IMR-90 (cell line): ENCODE results near the gene SLAMF7. TPM values are rescaled to one million over a fixed set of nuclear protein-coding genes. Genes with fewer than 3 reads are reported as not detected.

Experiments used
- ATAC-seq: fragments of 200-7000 bp; cut with Tn5 transposase; 2 replicates; pipeline ENCODE4 v1.9.1; 2020; ENCODE audit warnings: low read depth, mild to moderate bottlenecking, moderate library complexity
- BruUV-seq: library from RNA; stranded (reverse); fragments of 400-500 nt; replicated peaks from 2 replicates; lab custom pipeline; 2021; lab: Mats Ljungman, UMichigan
- CTCF ChIA-PET: fragments of 300-600 bp; formaldehyde crosslinking; extraction: SDS; loops from one replicate; lab custom pipeline; 2021; ENCODE audit warnings: antibody characterized with exemption; lab: Yijun Ruan, JAX
- POLR2A ChIA-PET: fragments of 300-600 bp; sonication (Branson Sonifier 250); formaldehyde crosslinking; loops from one replicate; lab custom pipeline; 2022; ENCODE audit warnings: antibody characterized with exemption; ENCODE audit not compliant: unreplicated experiment; lab: Charles Lee
- DNase-seq: peaks from one replicate; pipeline ENCODE4 v3.0.0; 2013
- H2AFZ ChIP-seq: replicated peaks from 2 replicates; pipeline ENCODE3; 2013; ENCODE audit warnings: low read length, mild to moderate bottlenecking; ENCODE audit not compliant: poor library complexity
- H2AK5ac ChIP-seq: 2 replicates; pipeline ENCODE4 v1.6.1; 2013; ENCODE audit warnings: low read depth, low read length, inconsistent platforms
- H2AK9ac ChIP-seq: replicated peaks from 2 replicates; pipeline ENCODE3; 2013; ENCODE audit warnings: mild to moderate bottlenecking, low read depth, low read length, moderate library complexity; ENCODE audit not compliant: poor library complexity
- H2BK120ac ChIP-seq: 2 replicates; pipeline ENCODE4 v1.6.1; 2013; ENCODE audit warnings: low read depth, low read length, inconsistent platforms
- H2BK15ac ChIP-seq: 3 replicates; pipeline ENCODE4 v1.6.1; 2013; ENCODE audit warnings: low read depth, low read length, inconsistent platforms
- H2BK20ac ChIP-seq: 2 replicates; pipeline ENCODE4 v1.6.1; 2013; ENCODE audit warnings: low read depth, mild to moderate bottlenecking, inconsistent platforms, low read length, moderate library complexity
- H2BK5ac ChIP-seq: 2 replicates; pipeline ENCODE4 v1.6.1; 2013; ENCODE audit warnings: mild to moderate bottlenecking, low read depth, low read length, inconsistent platforms; ENCODE audit not compliant: poor library complexity, severe bottlenecking
- H3K14ac ChIP-seq: replicated peaks from 2 replicates; pipeline ENCODE4 v1.6.1; 2013; ENCODE audit warnings: low read depth, low read length, inconsistent platforms
- H3K18ac ChIP-seq: 2 replicates; pipeline ENCODE4 v1.6.1; 2013; ENCODE audit warnings: low read depth, low read length, control low read depth
- H3K23ac ChIP-seq: 2 replicates; pipeline ENCODE4 v1.6.1; 2013; ENCODE audit warnings: low read depth, low read length, inconsistent platforms
- H3K27ac ChIP-seq: 2 replicates; pipeline ENCODE4 v1.5.1; 2013; ENCODE audit warnings: mild to moderate bottlenecking, control low read depth, low read length; ENCODE audit not compliant: insufficient read depth
- H3K27me3 ChIP-seq: 2 replicates; pipeline ENCODE4 v1.6.1; 2013; ENCODE audit warnings: low read length; ENCODE audit not compliant: control insufficient read depth, insufficient read depth
- H3K36me3 ChIP-seq: 2 replicates; pipeline ENCODE4 v1.6.1; 2013; ENCODE audit warnings: low read length, mixed read lengths; ENCODE audit not compliant: control insufficient read depth, insufficient read depth
- H3K4ac ChIP-seq: 2 replicates; pipeline ENCODE4 v1.6.1; 2013; ENCODE audit warnings: low read depth, low read length, inconsistent platforms
- H3K4me1 ChIP-seq: 2 replicates; pipeline ENCODE4 v1.6.1; 2013; ENCODE audit warnings: low read length, mixed read lengths; ENCODE audit not compliant: control insufficient read depth, insufficient read depth
- H3K4me2 ChIP-seq: 2 replicates; pipeline ENCODE4 v1.6.1; 2013; ENCODE audit warnings: low read depth, mild to moderate bottlenecking, control low read depth, low read length, moderate library complexity
- H3K4me3 ChIP-seq: 2 replicates; pipeline ENCODE4 v1.5.1; 2013; ENCODE audit warnings: low read depth, mild to moderate bottlenecking, control low read depth, low read length, moderate library complexity; ENCODE audit not compliant: insufficient read depth
- H3K56ac ChIP-seq: 2 replicates; pipeline ENCODE4 v1.6.1; 2013; ENCODE audit warnings: low read length, inconsistent platforms; ENCODE audit not compliant: insufficient read depth; ENCODE audit errors: extremely low read depth
- H3K79me1 ChIP-seq, 2 experiments: 2 replicates each; pipeline ENCODE4 v1.6.1; 2013; ENCODE audit warnings: low read length in 2 of 2, inconsistent platforms in 1 of 2, low read depth in 1 of 2
- H3K9ac ChIP-seq: 2 replicates; pipeline ENCODE4 v1.6.1; 2013; ENCODE audit warnings: low read depth, low read length, control low read depth
- H3K9me1 ChIP-seq: 2 replicates; pipeline ENCODE4 v1.6.1; 2013; ENCODE audit warnings: low read length, inconsistent platforms; ENCODE audit not compliant: insufficient read depth
- H3K9me3 ChIP-seq: 2 replicates; pipeline ENCODE4 v1.6.1; 2013; ENCODE audit warnings: low read length; ENCODE audit not compliant: control insufficient read depth, insufficient read depth
- H4K20me1 ChIP-seq: 2 replicates; pipeline ENCODE4 v1.6.1; 2013; ENCODE audit warnings: low read length, inconsistent platforms; ENCODE audit not compliant: insufficient read depth
- H4K5ac ChIP-seq: 2 replicates; pipeline ENCODE4 v1.6.1; 2013; ENCODE audit warnings: mild to moderate bottlenecking, low read depth, low read length, control low read depth
- H4K8ac ChIP-seq, 2 experiments: 2 replicates each; pipeline ENCODE4 v1.6.1; 2013; ENCODE audit warnings: low read depth in 2 of 2, low read length in 2 of 2, control low read depth in 1 of 2, inconsistent platforms in 1 of 2
- H4K91ac ChIP-seq: 2 replicates; pipeline ENCODE4 v1.6.1; 2013; ENCODE audit warnings: low read depth, low read length, inconsistent platforms; ENCODE audit not compliant: insufficient read depth
- BHLHE40 ChIP-seq: fragments of 150-350 bp; IDR thresholded peaks from 2 replicates; pipeline ENCODE4 v1.6.1; 2016; ENCODE audit warnings: mild to moderate bottlenecking, low read depth, low read length
- CEBPB ChIP-seq: IDR thresholded peaks from 2 replicates; pipeline ENCODE4 v1.6.1; 2012; ENCODE audit warnings: low read depth, low read length, improper control_type of control experiment
- CHD1 ChIP-seq: IDR thresholded peaks from 2 replicates; pipeline ENCODE4 v1.6.1; 2012; ENCODE audit warnings: low read depth, low read length, improper control_type of control experiment
- CTCF ChIP-seq: conservative IDR thresholded peaks from 2 replicates; pipeline ENCODE4 v1.5.1; 2012; ENCODE audit warnings: mild to moderate bottlenecking, low read depth, low read length, improper control_type of control experiment
- MAZ ChIP-seq: IDR thresholded peaks from 2 replicates; pipeline ENCODE4 v1.6.1; 2012; ENCODE audit warnings: low read depth, mild to moderate bottlenecking, low read length, improper control_type of control experiment, moderate library complexity, borderline replicate concordance
- MXI1 ChIP-seq: IDR thresholded peaks from 2 replicates; pipeline ENCODE4 v1.6.1; 2012; ENCODE audit warnings: low read depth, mild to moderate bottlenecking, low read length, moderate library complexity, borderline replicate concordance
- NFE2L2 ChIP-seq: fragments of 150-350 bp; IDR thresholded peaks from 2 replicates; pipeline ENCODE4 v1.6.1; 2016; ENCODE audit warnings: low read depth, mild to moderate bottlenecking, low read length
- POLR2A ChIP-seq: IDR thresholded peaks from 2 replicates; pipeline ENCODE4 v1.6.1; 2012; ENCODE audit warnings: mild to moderate bottlenecking, low read depth, low read length
- RAD21 ChIP-seq: IDR thresholded peaks from 2 replicates; pipeline ENCODE4 v1.6.1; 2012; ENCODE audit warnings: low read length, improper control_type of control experiment
- RFX5 ChIP-seq: IDR thresholded peaks from 2 replicates; pipeline ENCODE4 v1.8.0; 2012; ENCODE audit warnings: low read depth, mild to moderate bottlenecking, low read length, moderate library complexity
- USF2 ChIP-seq: fragments of 150-350 bp; IDR thresholded peaks from 2 replicates; pipeline ENCODE4 v1.6.1; 2017; ENCODE audit warnings: mild to moderate bottlenecking, antibody characterized with exemption, low read length, low read depth
- WGBS, 2 experiments: methylation state at CpG; one replicate each; pipeline versions ENCODE4 v1.1.5 to v1.1.7; 2013; ENCODE audit warnings: missing lambda C conversion rate in 2 of 2; ENCODE audit not compliant: insufficient read length in 1 of 2; ENCODE audit errors: extremely low coverage in 2 of 2; 5-methylcytosine and 5-hydroxymethylcytosine counted together
- dilution Hi-C: fragments of 300-500 bp; cut with HindIII; formaldehyde crosslinking; loops from one replicate; pipeline ENCODE4 v1.14.3; 2018; ENCODE audit warnings: low sequenced_read_pairs; ENCODE audit not compliant: unreplicated experiment
- in situ Hi-C: fragments of 300-500 bp; cut with MboI; formaldehyde crosslinking; loops from 3 replicates; pipeline ENCODE4 v1.14.3; 2019; ENCODE audit warnings: low sequenced_read_pairs, inconsistent platforms, mixed read lengths
- intact Hi-C: fragments of 100-400 bp; cut with micrococcal nuclease; formaldehyde crosslinking; loops from 2 replicates; pipeline ENCODE4 v1.10.0; 2022
- polyA plus RNA-seq, 3 experiments: library from polyadenylated mRNA; depleted of rRNA; stranded (reverse); fragments of >200 nt; gene quantifications; 2 replicates each; pipeline ENCODE4 v1.2.3, GENCODE V29; 2012; ENCODE audit warnings: low replicate concordance in 1 of 3
- total RNA-seq: library from RNA; depleted of rRNA; stranded (reverse); fragments of >200 nt; gene quantifications from 2 replicates; pipeline ENCODE4 v1.2.3, GENCODE V29; 2012

Gene SLAMF7
- total and polyA plus RNA-seq, 2 of the 4 experiments (the other 2 are of a cell fraction), result not detected

GRCh38 chr1:160708801-160709200 is 30.2 kb upstream of the SLAMF7 start:
- Histone ChIP-seq H3K14ac (no peak overlapping the region), H3K9me3 (no peaks in the 10 kb centered on the region), H3K36me3 (no peaks in the 10 kb centered on the region), H2BK15ac (no peak overlapping the region), H3K27me3 (no peaks in the 10 kb centered on the region), H3K18ac (no peak overlapping the region), H3K9me1 (no peaks in the 10 kb centered on the region), H2BK20ac (no peak overlapping the region), H3K23ac (no peak overlapping the region), H3K9ac (no peak overlapping the region), H3K4me2 (no peak overlapping the region), H3K56ac (no peak overlapping the region), H3K4ac (no peak overlapping the region), H4K5ac (no peak overlapping the region), H2BK5ac (no peak overlapping the region), H3K79me1 (no peaks in the 10 kb centered on the region), H4K20me1 (no peaks in the 10 kb centered on the region), H2BK120ac (no peak overlapping the region), H2AFZ (no peak overlapping the region), H3K4me3 (no peak overlapping the region), H3K27ac (no peak overlapping the region), H4K8ac (no peak overlapping the region), H2AK9ac (no peak overlapping the region), H4K91ac (no peak overlapping the region), H2AK5ac (no peak overlapping the region), H3K4me1 (no peaks in the 10 kb centered on the region)
- BruUV-seq, result no TSS peak
- 100% methylated on average over 1 of the region's 4 CpGs; no CpG with 5 or more reads in 1 of the 2 experiments for WGBS, 2 experiments
- CTCF ChIA-PET, result no interaction called here
- POLR2A ChIA-PET, result no interaction called here
- DNase-seq (no peak), ATAC-seq (no peak)
- intact Hi-C loops, result no loop called here
- dilution Hi-C loops, result no loop called here
- no peak for TF ChIP-seq MXI1
- TF ChIP-seq RFX5, result no peak
- TF ChIP-seq NFE2L2, result no peak
- no peak for TF ChIP-seq RAD21
- TF ChIP-seq POLR2A, result no peak
- TF ChIP-seq CTCF, result no peak
- TF ChIP-seq BHLHE40, result no peak
- no peak for TF ChIP-seq CHD1
- no peak for TF ChIP-seq MAZ
- no peak for TF ChIP-seq CEBPB
- no peak for TF ChIP-seq USF2
- in situ Hi-C loops, result no loop called here
